ENCODE measurements around the gene TTC27. TPM values are rescaled to one million over a fixed set of nuclear protein-coding genes. Genes with fewer than 3 reads are reported as not detected.

The TTC27 gene
- total RNA-seq, 4 donors from 2014 or later = 10.7 to 14.3 (median 12.4) TPM

DNA sequence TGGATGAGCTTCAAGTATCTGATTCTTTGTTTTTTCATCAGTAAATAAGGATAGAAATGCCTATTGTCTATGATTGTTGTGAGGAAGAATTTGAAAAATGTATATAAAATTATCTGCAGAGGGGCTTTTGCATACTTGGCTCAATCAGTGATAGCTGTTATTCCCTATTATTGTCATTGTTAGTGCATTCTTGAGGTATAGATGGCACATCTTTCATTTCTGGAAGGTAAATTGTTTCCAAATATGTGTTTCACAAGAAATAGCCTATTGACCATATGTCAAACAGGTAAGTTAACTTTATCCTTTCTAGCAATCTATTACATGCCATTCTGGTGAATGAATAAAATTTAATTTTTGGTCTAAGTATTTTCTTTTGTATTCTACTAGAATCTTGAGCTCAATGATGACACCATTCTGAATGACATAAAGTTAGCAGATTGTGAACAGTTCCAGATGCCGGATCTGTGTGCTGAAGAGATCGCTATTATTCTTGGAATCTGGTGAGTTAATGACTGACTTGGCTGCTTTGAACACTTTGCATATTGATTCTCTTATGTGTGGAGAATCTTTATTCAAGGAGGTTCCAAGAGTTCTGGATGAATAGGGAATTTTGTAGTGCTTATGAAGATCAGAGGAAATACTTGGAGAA, 44.2 kb downstream of the TTC27 start:
- Histone ChIP-seq H3K4me1 (no peaks in the 10 kb centered on the region), H3K27me3 (no peaks in the 10 kb centered on the region), H3K27ac (no peak overlapping the region), H3K36me3 (peaks cover 3 to 22% of the 10 kb centered on the region in 2 donors), H3K4me3 (no peak overlapping the region), H3K9me3 (no peaks in the 10 kb centered on the region)
- in situ Hi-C loops (cut with MboI; ENCODE audit: low sequenced_read_pairs in 4 of 4) = no loop called here
- TF ChIP-seq POLR2A (IDR thresholded peaks at IDR 0.05) (no peak), CTCF (IDR thresholded peaks at IDR 0.05 in 4 of 5, conservative IDR thresholded peaks at IDR 0.05 in 1 of 5) (no peak)
- DNase-seq (no peak), ATAC-seq (no peak)
- intact Hi-C loops (cut with DNase I; ENCODE audit: low total_unique reads) = no loop called here

DNA sequence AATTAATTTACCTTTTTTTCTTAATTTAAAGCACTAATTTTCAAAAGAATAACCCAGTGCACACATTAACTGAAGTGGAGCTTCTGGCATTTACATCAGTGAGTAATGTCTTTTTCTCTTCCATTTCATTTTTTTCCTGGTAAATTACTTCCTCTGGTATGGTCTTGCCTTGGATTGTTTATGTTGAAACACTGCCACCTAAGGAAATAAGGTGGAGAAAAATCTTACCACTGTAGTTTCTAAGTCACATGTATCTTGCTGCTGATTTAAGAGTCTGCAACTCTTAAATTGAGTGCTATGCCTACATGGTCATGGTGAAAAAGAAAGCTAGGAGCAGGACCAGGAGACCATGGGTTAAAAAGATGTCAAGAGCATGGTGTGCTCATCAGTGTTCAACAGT, 51.0 kb downstream of the TTC27 start:
- peaks cover 0 to 10% of the 10 kb centered on the region in 2 donors for H3K36me3 ChIP-seq
- ATAC-seq = no peak
- H3K4me3 ChIP-seq = no peak overlapping the region
- no peaks in the 10 kb centered on the region for H3K9me3 ChIP-seq
- no peaks in the 10 kb centered on the region for H3K4me1 ChIP-seq
- no peak overlapping the region for H3K27ac ChIP-seq
- intact Hi-C loops (cut with DNase I; ENCODE audit: low total_unique reads) = no loop called here
- in situ Hi-C loops (cut with MboI; ENCODE audit: low sequenced_read_pairs in 4 of 4) = no loop called here
- TF ChIP-seq POLR2A (IDR thresholded peaks at IDR 0.05) = no peak
- no peak for TF ChIP-seq CTCF (IDR thresholded peaks at IDR 0.05 in 4 of 5, conservative IDR thresholded peaks at IDR 0.05 in 1 of 5)
- no peaks in the 10 kb centered on the region for H3K27me3 ChIP-seq
- DNase-seq = no peak

DNA sequence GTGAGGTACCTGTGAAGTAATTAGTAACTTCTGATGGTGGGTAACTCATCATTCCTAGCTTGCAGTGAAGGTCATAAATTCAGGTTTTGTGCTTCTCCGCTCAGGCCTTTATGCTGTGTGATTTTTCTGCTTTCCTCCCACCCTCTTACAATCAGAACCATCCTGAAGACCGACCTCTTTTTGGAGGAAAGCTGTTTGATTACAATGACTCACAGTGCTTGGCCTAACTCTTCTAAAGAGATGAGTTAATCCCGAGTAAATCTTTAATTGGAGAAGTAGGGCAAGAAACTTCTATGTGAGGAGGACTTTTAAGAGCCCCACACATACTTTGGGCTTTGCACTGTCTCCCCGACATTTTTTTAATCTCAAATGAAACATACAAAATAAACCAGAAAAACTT, 53.1 kb downstream of the TTC27 start:
- ATAC-seq (no peak), DNase-seq (no peak)
- H3K27ac ChIP-seq = no peak overlapping the region
- in situ Hi-C loops (cut with MboI; ENCODE audit: low sequenced_read_pairs in 4 of 4) = no loop called here
- H3K36me3 ChIP-seq = peaks cover 0 to 13% of the 10 kb centered on the region in 2 donors
- no peaks in the 10 kb centered on the region for H3K4me1 ChIP-seq
- H3K9me3 ChIP-seq = no peaks in the 10 kb centered on the region
- H3K4me3 ChIP-seq = no peak overlapping the region
- no peaks in the 10 kb centered on the region for H3K27me3 ChIP-seq
- intact Hi-C loops (cut with DNase I; ENCODE audit: low total_unique reads) = no loop called here
- TF ChIP-seq CTCF (IDR thresholded peaks at IDR 0.05 in 4 of 5, conservative IDR thresholded peaks at IDR 0.05 in 1 of 5) = no peak
- no peak for TF ChIP-seq POLR2A (IDR thresholded peaks at IDR 0.05)

DNA sequence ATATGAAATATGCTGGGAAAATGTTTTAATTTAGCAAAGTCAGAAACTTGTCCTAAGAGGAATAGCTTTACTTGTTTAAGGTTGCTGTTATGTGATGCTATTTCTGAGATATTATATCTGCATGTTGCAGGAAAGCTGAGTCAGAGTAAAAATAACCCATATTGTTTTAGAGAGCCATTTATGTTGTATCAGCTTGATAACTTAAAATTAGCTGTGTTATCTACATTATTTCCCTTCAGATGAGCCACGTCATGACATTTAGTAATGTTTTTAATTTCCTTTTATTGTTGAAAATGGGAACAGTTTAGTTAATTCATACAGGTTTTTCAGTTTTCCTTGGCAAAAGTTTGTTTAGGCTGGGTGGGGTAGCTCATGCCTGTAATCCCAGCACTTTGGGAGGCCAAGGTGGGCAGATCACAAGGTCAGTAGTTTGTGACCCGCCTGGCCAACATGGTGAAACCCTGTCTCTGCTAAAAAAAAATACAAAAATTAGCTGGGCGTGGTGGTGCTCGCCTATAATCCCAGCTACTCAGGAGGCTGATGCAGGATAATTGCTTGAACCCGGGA, 55.8 kb downstream of the TTC27 start:
- H3K27me3 ChIP-seq = no peaks in the 10 kb centered on the region
- intact Hi-C loops (cut with DNase I; ENCODE audit: low total_unique reads) (no loop called here), in situ Hi-C loops (cut with MboI; ENCODE audit: low sequenced_read_pairs in 4 of 4) (no loop called here)
- no peaks in the 10 kb centered on the region for H3K4me1 ChIP-seq
- no peak overlapping the region for H3K4me3 ChIP-seq
- DNase-seq = no peak
- ATAC-seq = no peak
- TF ChIP-seq POLR2A (IDR thresholded peaks at IDR 0.05) = no peak
- TF ChIP-seq CTCF (IDR thresholded peaks at IDR 0.05 in 4 of 5, conservative IDR thresholded peaks at IDR 0.05 in 1 of 5) = no peak
- no peaks in the 10 kb centered on the region for H3K9me3 ChIP-seq
- H3K36me3 ChIP-seq = peaks cover 0 to 13% of the 10 kb centered on the region in 2 donors
- H3K27ac ChIP-seq = no peak overlapping the region

All from gastrocnemius medialis (tissue), 4 donors.